Measurements from ENCODE around the gene CACNG4.

CACNG4 gene

GRCh38 chr17:66985338-66986237, 21.1 kb downstream of the CACNG4 start:
- DNase-seq (ENCODE audit: low spot score): no peak

- no peak for DNase-seq (ENCODE audit: low spot score)
These were observed 22.2 kb downstream of the CACNG4 start for GRCh38 chr17:66986659-66987058.

- DNase-seq (ENCODE audit: low spot score): no peak
These were observed 22.6 kb downstream of the CACNG4 start for GRCh38 chr17:66987059-66987616.

GRCh38 chr17:66988069-66988798, 23.7 kb downstream of the CACNG4 start:
- DNase-seq (ENCODE audit: low spot score): no peak

GRCh38 chr17:66989076-66989475, 24.6 kb downstream of the CACNG4 start:
- DNase-seq (ENCODE audit: low spot score): no peak

GRCh38 chr17:66989579-66989978, 25.1 kb downstream of the CACNG4 start:
- no peak for DNase-seq (ENCODE audit: low spot score)

GRCh38 chr17:66990047-66990446, 25.5 kb downstream of the CACNG4 start:
- peak; percentile 43 for DNase-seq (ENCODE audit: low spot score)

- no peak for DNase-seq (ENCODE audit: low spot score)
These were observed 28.5 kb downstream of the CACNG4 start for GRCh38 chr17:66992911-66993442.

- no peak for DNase-seq (ENCODE audit: low spot score)
These were observed 29.9 kb downstream of the CACNG4 start for GRCh38 chr17:66994361-66994760.

GRCh38 chr17:66994930-66995535, 30.5 kb downstream of the CACNG4 start:
- no peak for DNase-seq (ENCODE audit: low spot score)

- no peak for DNase-seq (ENCODE audit: low spot score)
These were observed 31.4 kb downstream of the CACNG4 start for GRCh38 chr17:66995944-66996343.

- DNase-seq (ENCODE audit: low spot score): no peak
These were observed 32.4 kb downstream of the CACNG4 start for GRCh38 chr17:66996926-66997325.

- DNase-seq (ENCODE audit: low spot score): no peak
These were observed 38.7 kb downstream of the CACNG4 start for GRCh38 chr17:67003231-67003630.

GRCh38 chr17:67004181-67004580, 39.7 kb downstream of the CACNG4 start:
- peak; percentile 21 for DNase-seq (ENCODE audit: low spot score)

- no peak for DNase-seq (ENCODE audit: low spot score)
These were observed 42.8 kb downstream of the CACNG4 start for GRCh38 chr17:67007266-67007665.

- DNase-seq (ENCODE audit: low spot score): no peak
These were observed 43.6 kb downstream of the CACNG4 start for GRCh38 chr17:67008101-67008500.

- DNase-seq (ENCODE audit: low spot score): no peak
These were observed 47.1 kb downstream of the CACNG4 start for GRCh38 chr17:67011527-67012175.

- no peak for DNase-seq (ENCODE audit: low spot score)
These were observed 49.4 kb downstream of the CACNG4 start for GRCh38 chr17:67013891-67014290.

- DNase-seq (ENCODE audit: low spot score): peak; percentile 34
These were observed 50.5 kb downstream of the CACNG4 start for GRCh38 chr17:67015001-67015400.

GRCh38 chr17:67016039-67016762, 51.7 kb downstream of the CACNG4 start:
- DNase-seq (ENCODE audit: low spot score): no peak

GRCh38 chr17:67017910-67018309, 53.4 kb downstream of the CACNG4 start:
- DNase-seq (ENCODE audit: low spot score): no peak

Measured in Ammon's horn (tissue), 1 donor.